Testis (tissue), 2 donors: ENCODE data around the gene PRKAA1.

Experiments
- POLR2A ChIP-seq: fragments of 450-650 bp; IDR thresholded peaks from one replicate; pipeline ENCODE4 v1.6.1; 2017; ENCODE audit warnings: antibody characterized with exemption, mild to moderate bottlenecking, moderate library complexity
- TF ChIP-seq, protein P1 (sequence below), 3 experiments: fragments of 450-650 bp in 2 of 3; fragments of 200-600 bp in 1 of 3; sonication (generic) in 1 of 3; IDR thresholded peaks; one replicate each; pipeline ENCODE4 v1.5.1; 2016 to 2019; ENCODE audit warnings: antibody characterized with exemption in 3 of 3, mild to moderate bottlenecking in 2 of 3, moderate library complexity in 1 of 3

DNA sequence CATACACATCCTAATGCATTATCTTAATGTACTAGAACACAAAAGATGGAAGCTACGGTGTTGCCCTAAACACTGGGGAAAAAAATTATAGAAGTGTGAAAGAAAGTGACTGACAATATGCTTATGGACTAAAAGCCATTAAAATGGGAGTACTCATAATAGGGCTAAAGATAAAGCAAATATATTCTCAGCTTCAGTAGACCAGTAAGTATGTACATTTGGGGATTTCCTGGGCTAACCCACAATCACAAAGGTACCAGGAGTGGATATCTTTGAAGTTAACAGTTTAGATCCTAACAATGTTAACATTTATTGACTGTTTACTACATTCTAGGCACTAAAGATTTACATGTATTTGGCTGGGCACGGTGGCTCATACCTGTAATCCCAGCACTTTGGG is 81.6 kb downstream of the PRKAA1 start:
- TF ChIP-seq, protein P1, sequence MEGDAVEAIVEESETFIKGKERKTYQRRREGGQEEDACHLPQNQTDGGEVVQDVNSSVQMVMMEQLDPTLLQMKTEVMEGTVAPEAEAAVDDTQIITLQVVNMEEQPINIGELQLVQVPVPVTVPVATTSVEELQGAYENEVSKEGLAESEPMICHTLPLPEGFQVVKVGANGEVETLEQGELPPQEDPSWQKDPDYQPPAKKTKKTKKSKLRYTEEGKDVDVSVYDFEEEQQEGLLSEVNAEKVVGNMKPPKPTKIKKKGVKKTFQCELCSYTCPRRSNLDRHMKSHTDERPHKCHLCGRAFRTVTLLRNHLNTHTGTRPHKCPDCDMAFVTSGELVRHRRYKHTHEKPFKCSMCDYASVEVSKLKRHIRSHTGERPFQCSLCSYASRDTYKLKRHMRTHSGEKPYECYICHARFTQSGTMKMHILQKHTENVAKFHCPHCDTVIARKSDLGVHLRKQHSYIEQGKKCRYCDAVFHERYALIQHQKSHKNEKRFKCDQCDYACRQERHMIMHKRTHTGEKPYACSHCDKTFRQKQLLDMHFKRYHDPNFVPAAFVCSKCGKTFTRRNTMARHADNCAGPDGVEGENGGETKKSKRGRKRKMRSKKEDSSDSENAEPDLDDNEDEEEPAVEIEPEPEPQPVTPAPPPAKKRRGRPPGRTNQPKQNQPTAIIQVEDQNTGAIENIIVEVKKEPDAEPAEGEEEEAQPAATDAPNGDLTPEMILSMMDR (IDR thresholded peaks at IDR 0.05) = no peak
- TF ChIP-seq POLR2A = no peak
